GM12878 (cell line): ENCODE measurements around the gene PCED1B.

Experiments used
- BRCA1 ChIP-seq: IDR thresholded peaks from 2 replicates; pipeline ENCODE4 v1.6.1; 2011; ENCODE audit warnings: low read depth, low read length, improper control_type of control experiment
- CTCF ChIP-seq, 3 experiments: IDR thresholded peaks in 2 of 3; conservative IDR thresholded peaks in 1 of 3; 2 replicates each; pipeline ENCODE4 v1.5.1; 2011; ENCODE audit warnings: low read depth in 3 of 3, low read length in 3 of 3, mild to moderate bottlenecking in 3 of 3, control low read depth in 2 of 3, moderate library complexity in 2 of 3, inconsistent platforms in 1 of 3, mixed read lengths in 1 of 3; ENCODE audit not compliant: control insufficient read depth in 2 of 3, insufficient read depth in 1 of 3; ENCODE audit errors: extremely low read depth in 1 of 3
- EZH2 ChIP-seq: IDR thresholded peaks from 2 replicates; pipeline ENCODE4 v1.6.1; 2012; ENCODE audit warnings: low read depth, mild to moderate bottlenecking, control low read depth, inconsistent platforms, low read length, borderline replicate concordance; ENCODE audit not compliant: control insufficient read depth
- IKZF1 ChIP-seq: fragments of 450-650 bp; conservative IDR thresholded peaks from 2 replicates; pipeline ENCODE4 v1.6.1; 2017; ENCODE audit warnings: antibody characterized with exemption, mild to moderate bottlenecking
- SKIL ChIP-seq: fragments of 450-650 bp; IDR thresholded peaks from 2 replicates; pipeline ENCODE4 v1.6.1; 2017; ENCODE audit warnings: mild to moderate bottlenecking, low read depth, inconsistent platforms; ENCODE audit not compliant: poor library complexity, severe bottlenecking
- TF ChIP-seq, protein P1 (sequence below): IDR thresholded peaks from 2 replicates; pipeline ENCODE4 v1.6.1; 2011; ENCODE audit warnings: mild to moderate bottlenecking, low read depth, low read length, moderate library complexity; ENCODE audit not compliant: insufficient replicate concordance
- TF ChIP-seq, protein P2 (sequence below): fragments of 150-350 bp; IDR thresholded peaks from 2 replicates; pipeline ENCODE4 v1.6.1; 2014; ENCODE audit warnings: mild to moderate bottlenecking, low read depth, low read length

- TF ChIP-seq, protein P1, sequence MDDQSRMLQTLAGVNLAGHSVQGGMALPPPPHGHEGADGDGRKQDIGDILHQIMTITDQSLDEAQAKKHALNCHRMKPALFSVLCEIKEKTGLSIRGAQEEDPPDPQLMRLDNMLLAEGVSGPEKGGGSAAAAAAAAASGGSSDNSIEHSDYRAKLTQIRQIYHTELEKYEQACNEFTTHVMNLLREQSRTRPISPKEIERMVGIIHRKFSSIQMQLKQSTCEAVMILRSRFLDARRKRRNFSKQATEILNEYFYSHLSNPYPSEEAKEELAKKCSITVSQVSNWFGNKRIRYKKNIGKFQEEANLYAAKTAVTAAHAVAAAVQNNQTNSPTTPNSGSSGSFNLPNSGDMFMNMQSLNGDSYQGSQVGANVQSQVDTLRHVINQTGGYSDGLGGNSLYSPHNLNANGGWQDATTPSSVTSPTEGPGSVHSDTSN = no peak
- TF ChIP-seq CTCF (IDR thresholded peaks at IDR 0.05 in 2 of 3, conservative IDR thresholded peaks at IDR 0.05 in 1 of 3; ENCODE audit: control insufficient read depth in 2 of 3, extremely low read depth in 1 of 3, insufficient read depth in 1 of 3, low read depth in 3 of 3, low read length in 3 of 3) = no peak
- TF ChIP-seq EZH2 = no peak
- TF ChIP-seq IKZF1 = no peak
- no peak for TF ChIP-seq BRCA1
- no peak for TF ChIP-seq SKIL
- TF ChIP-seq, protein P2, sequence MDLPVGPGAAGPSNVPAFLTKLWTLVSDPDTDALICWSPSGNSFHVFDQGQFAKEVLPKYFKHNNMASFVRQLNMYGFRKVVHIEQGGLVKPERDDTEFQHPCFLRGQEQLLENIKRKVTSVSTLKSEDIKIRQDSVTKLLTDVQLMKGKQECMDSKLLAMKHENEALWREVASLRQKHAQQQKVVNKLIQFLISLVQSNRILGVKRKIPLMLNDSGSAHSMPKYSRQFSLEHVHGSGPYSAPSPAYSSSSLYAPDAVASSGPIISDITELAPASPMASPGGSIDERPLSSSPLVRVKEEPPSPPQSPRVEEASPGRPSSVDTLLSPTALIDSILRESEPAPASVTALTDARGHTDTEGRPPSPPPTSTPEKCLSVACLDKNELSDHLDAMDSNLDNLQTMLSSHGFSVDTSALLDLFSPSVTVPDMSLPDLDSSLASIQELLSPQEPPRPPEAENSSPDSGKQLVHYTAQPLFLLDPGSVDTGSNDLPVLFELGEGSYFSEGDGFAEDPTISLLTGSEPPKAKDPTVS = no peak
These were observed 18.0 kb downstream of the PCED1B start for GRCh38 chr12:47097276-47097896.
